Endothelial cell of umbilical vein (primary cell): ENCODE measurements around the gene SMIM20. TPM values are rescaled to one million over a fixed set of nuclear protein-coding genes. Genes with fewer than 3 reads are reported as not detected.

Experiments used
- BruUV-seq: library from RNA; stranded (reverse); fragments of 400-500 nt; replicated peaks from 2 replicates; lab custom pipeline; 2021; lab: Mats Ljungman, UMichigan
- CTCF ChIA-PET: fragments of 300-600, 350-600 bp; sonication (Branson Sonifier 250); formaldehyde crosslinking; loops from one replicate; lab custom pipeline; 2021; ENCODE audit warnings: antibody characterized with exemption, inconsistent platforms; lab: Charles Lee
- POLR2A ChIA-PET: fragments of 300-600, 350-600 bp; sonication (Branson Sonifier 250); formaldehyde crosslinking; loops from one replicate; lab custom pipeline; 2021; ENCODE audit warnings: antibody characterized with exemption, inconsistent platforms; lab: Charles Lee
- DNase-seq: peaks from one replicate; pipeline ENCODE4 v3.0.0-alpha.2; 2011; ENCODE audit warnings: low read depth, low spot score
- FAIRE-seq: peaks from 2 replicates; lab custom pipeline; 2011; peaks lifted over from hg19 to GRCh38; lab: Jason Lieb, UNC
- H2AFZ ChIP-seq: 2 replicates; pipeline ENCODE4 v1.6.0; 2012; ENCODE audit warnings: low read depth, low read length, control low read depth, inconsistent platforms
- H3K27ac ChIP-seq: 2 replicates; pipeline ENCODE4 v1.5.1; 2011; ENCODE audit warnings: low read depth, mild to moderate bottlenecking, control low read depth, low read length, moderate library complexity; ENCODE audit not compliant: insufficient read depth
- H3K27me3 ChIP-seq, 2 experiments: 2 replicates each; pipeline versions ENCODE4 v1.6.0 to v1.6.1; 2011; ENCODE audit warnings: low read length in 2 of 2, mixed read lengths in 1 of 2; ENCODE audit not compliant: control insufficient read depth in 2 of 2, insufficient read depth in 2 of 2
- H3K36me3 ChIP-seq, 2 experiments: 2 replicates in 1 of 2; 3 replicates in 1 of 2; pipeline ENCODE4 v1.5.1; 2011; ENCODE audit warnings: low read length in 2 of 2, mild to moderate bottlenecking in 1 of 2, moderate library complexity in 1 of 2; ENCODE audit not compliant: control insufficient read depth in 2 of 2, insufficient read depth in 2 of 2; ENCODE audit errors: extremely low read depth in 1 of 2
- H3K4me1 ChIP-seq: 3 replicates; pipeline ENCODE4 v1.5.1; 2011; ENCODE audit warnings: mild to moderate bottlenecking, low read length; ENCODE audit not compliant: control insufficient read depth, insufficient read depth; ENCODE audit errors: extremely low read depth
- H3K4me2 ChIP-seq: 2 replicates; pipeline ENCODE4 v1.6.1; 2011; ENCODE audit warnings: low read length, control low read depth, mixed read lengths; ENCODE audit not compliant: insufficient read depth
- H3K4me3 ChIP-seq, 3 experiments: fragments of 200-600 bp in 1 of 3; sonication (generic), shearing (Covaris generic) in 1 of 3; replicated peaks in 1 of 3; 2 replicates each; pipeline ENCODE4 v1.5.1; 2011 to 2016; ENCODE audit warnings: control low read depth in 3 of 3, low read length in 3 of 3, mild to moderate bottlenecking in 2 of 3, inconsistent platforms in 1 of 3, low read depth in 1 of 3, moderate library complexity in 1 of 3; ENCODE audit not compliant: insufficient read depth in 1 of 3
- H3K79me2 ChIP-seq: 2 replicates; pipeline ENCODE4 v1.6.0; 2012; ENCODE audit warnings: low read length, inconsistent platforms; ENCODE audit not compliant: control insufficient read depth, insufficient read depth
- H3K9ac ChIP-seq: replicated peaks from 2 replicates; pipeline ENCODE3; 2011; ENCODE audit warnings: low read length, control low read depth; ENCODE audit not compliant: insufficient read depth; ENCODE audit errors: extremely low read depth
- H3K9me1 ChIP-seq: replicated peaks from 3 replicates; pipeline ENCODE4 v1.6.0; 2011; ENCODE audit warnings: mild to moderate bottlenecking, low read length; ENCODE audit not compliant: control insufficient read depth, insufficient read depth; ENCODE audit errors: extremely low read depth
- H3K9me3 ChIP-seq: replicated peaks from 2 replicates; pipeline ENCODE4 v1.5.1; 2012; ENCODE audit warnings: low read length, inconsistent platforms; ENCODE audit not compliant: control insufficient read depth, insufficient read depth
- H4K20me1 ChIP-seq: replicated peaks from 2 replicates; pipeline ENCODE3; 2011; ENCODE audit warnings: mild to moderate bottlenecking, low read length; ENCODE audit not compliant: control insufficient read depth, insufficient read depth; ENCODE audit errors: extremely low read depth
- EZH2 ChIP-seq: IDR thresholded peaks from 2 replicates; pipeline ENCODE4 v1.6.1; 2012; ENCODE audit warnings: borderline replicate concordance, low read depth, mild to moderate bottlenecking, moderate library complexity, low read length, inconsistent platforms; ENCODE audit not compliant: severe bottlenecking
- FOS ChIP-seq: IDR thresholded peaks from 2 replicates; pipeline ENCODE4 v1.6.1; 2011; ENCODE audit warnings: mild to moderate bottlenecking, low read length, moderate library complexity, borderline replicate concordance; ENCODE audit not compliant: insufficient read depth
- GATA2 ChIP-seq: IDR thresholded peaks from 2 replicates; pipeline ENCODE4 v1.7.0; 2011; ENCODE audit warnings: low read depth, mild to moderate bottlenecking, moderate library complexity, mixed read lengths, low read length; ENCODE audit not compliant: insufficient read length, insufficient read depth
- JUN ChIP-seq: IDR thresholded peaks from 2 replicates; pipeline ENCODE4 v1.6.1; 2011; ENCODE audit warnings: borderline replicate concordance, low read depth; ENCODE audit not compliant: insufficient read length, insufficient read depth
- MYC ChIP-seq: IDR thresholded peaks from one replicate; pipeline ENCODE4 v1.6.1; 2011; ENCODE audit warnings: mild to moderate bottlenecking, low read depth, low read length
- POLR2A ChIP-seq: IDR thresholded peaks from 2 replicates; pipeline ENCODE4 v1.6.1; 2012; ENCODE audit warnings: low read depth, mild to moderate bottlenecking, control low read depth, low read length
- POLR2AphosphoS5 ChIP-seq: IDR thresholded peaks from 2 replicates; pipeline ENCODE4 v1.6.1; 2012; ENCODE audit warnings: low read depth, mild to moderate bottlenecking, control low read depth, low read length, moderate library complexity; ENCODE audit not compliant: insufficient read depth
- dilution Hi-C: fragments of 300-500 bp; cut with MboI; formaldehyde crosslinking; loops from one replicate; pipeline ENCODE4 v1.15.0; 2019; ENCODE audit warnings: low sequenced_read_pairs; ENCODE audit not compliant: extremely low pct_ligation_motif_present
- intact Hi-C: fragments of 100-400 bp; cut with micrococcal nuclease; formaldehyde crosslinking; loops from one replicate; pipeline ENCODE4 v1.10.0; 2022
- polyA plus RNA-seq, 4 experiments: library from polyadenylated mRNA; depleted of rRNA in 3 of 4; stranded (reverse) in 3 of 4; unstranded in 1 of 4; fragments of >200 nt; gene quantifications; 2 replicates each; pipeline versions ENCODE4 v1.2.1 to v1.2.3, GENCODE V29; 2011 to 2012; ENCODE audit warnings: missing spikeins in 1 of 4
- total RNA-seq: library from RNA; stranded (reverse); gene quantifications from 2 replicates; pipeline ENCODE4 v1.2.3, GENCODE V29; 2021
- TF ChIP-seq, protein P1 (sequence below): IDR thresholded peaks from 2 replicates; pipeline ENCODE4 v1.6.1; 2011; ENCODE audit not compliant: insufficient read depth, insufficient read length
- TF ChIP-seq, protein P2 (sequence below), 2 donors: IDR thresholded peaks; 1 replicate in 1 of 2; 2 replicates in 1 of 2; pipeline ENCODE4 v1.5.1; 2011; ENCODE audit warnings: low read length in 2 of 2, mild to moderate bottlenecking in 2 of 2, moderate library complexity in 2 of 2, control low read depth in 1 of 2, inconsistent platforms in 1 of 2, low read depth in 1 of 2; ENCODE audit not compliant: insufficient read depth in 1 of 2; ENCODE audit errors: extremely low read depth in 1 of 2

The SMIM20 gene
- total and polyA plus RNA-seq, 2 donors (not counting 3 experiments of a cell fraction or from before 2014, with no cell fraction given) = 10.2 to 19.2 TPM

DNA sequence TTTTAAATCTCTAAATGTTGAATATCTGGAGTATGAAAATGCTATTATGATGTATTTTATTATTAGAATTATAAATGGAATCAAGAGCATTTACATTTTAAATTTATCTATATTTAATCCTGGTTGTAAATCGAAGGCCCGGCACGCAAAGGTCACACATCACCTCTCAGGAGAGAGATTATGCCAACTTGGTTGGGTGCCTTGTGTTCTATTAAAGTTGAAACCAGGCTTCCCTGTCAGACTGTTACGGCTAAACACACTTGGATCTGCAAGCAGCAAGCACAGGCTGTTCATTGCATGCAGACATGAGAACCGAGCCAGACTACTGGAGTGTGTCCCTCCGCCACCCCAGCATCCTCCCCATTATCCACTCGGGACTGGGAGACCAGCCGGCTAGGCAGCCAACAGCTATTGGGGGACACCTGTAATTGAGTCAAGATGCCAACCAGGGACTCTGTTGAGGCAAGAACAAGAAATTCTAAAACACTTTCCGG is 34.9 kb upstream of the SMIM20 start:
- no peak overlapping the region for H3K27ac ChIP-seq
- H3K79me2 ChIP-seq = no peaks in the 10 kb centered on the region
- TF ChIP-seq, protein P1, sequence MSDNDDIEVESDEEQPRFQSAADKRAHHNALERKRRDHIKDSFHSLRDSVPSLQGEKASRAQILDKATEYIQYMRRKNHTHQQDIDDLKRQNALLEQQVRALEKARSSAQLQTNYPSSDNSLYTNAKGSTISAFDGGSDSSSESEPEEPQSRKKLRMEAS = no peak
- H3K27me3 ChIP-seq = no peaks in the 10 kb centered on the region
- H3K9me3 ChIP-seq = no peaks in the 10 kb centered on the region
- no peaks in the 10 kb centered on the region for H3K9me1 ChIP-seq
- dilution Hi-C loops (no loop called here), intact Hi-C loops (no loop called here)
- H3K36me3 ChIP-seq = no peaks in the 10 kb centered on the region
- CTCF ChIA-PET = no interaction called here
- DNase-seq = no peak
- no peaks in the 10 kb centered on the region for H4K20me1 ChIP-seq
- H3K4me3 ChIP-seq = no peak overlapping the region
- H3K4me2 ChIP-seq = no peak overlapping the region
- FAIRE-seq = no peak
- H3K9ac ChIP-seq = no peak overlapping the region
- peaks cover 5% of the 10 kb centered on the region for H3K4me1 ChIP-seq
- no peak overlapping the region for H2AFZ ChIP-seq
- no TSS peak for BruUV-seq
- POLR2A ChIA-PET = no interaction called here

DNA sequence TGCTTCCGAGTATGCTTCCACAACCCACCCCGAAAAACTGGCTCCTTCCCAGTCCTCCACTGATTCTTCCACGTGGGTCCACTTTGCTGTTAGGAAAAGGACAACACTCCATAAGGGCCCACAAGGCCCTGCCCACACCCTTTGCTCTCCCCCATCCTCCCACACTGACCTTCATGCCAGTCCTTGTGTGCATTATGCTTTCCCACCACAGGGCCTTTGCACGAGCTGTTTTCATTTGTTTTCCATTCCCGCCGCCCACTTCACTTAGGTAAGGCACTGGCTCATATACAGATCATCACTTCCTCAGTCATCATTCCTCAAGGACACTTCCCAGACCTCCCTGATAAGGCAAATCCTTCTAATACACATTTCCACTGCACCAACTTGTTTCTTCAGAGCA is 34.4 kb upstream of the SMIM20 start:
- no peak for FAIRE-seq
- dilution Hi-C loops = no loop called here
- Histone ChIP-seq H3K27ac (no peak overlapping the region), H2AFZ (no peak overlapping the region), H3K9me1 (no peaks in the 10 kb centered on the region), H3K4me1 (peaks cover 10% of the 10 kb centered on the region), H3K4me2 (no peak overlapping the region), H3K9ac (no peak overlapping the region), H3K9me3 (no peaks in the 10 kb centered on the region), H4K20me1 (no peaks in the 10 kb centered on the region), H3K36me3 (no peaks in the 10 kb centered on the region), H3K79me2 (no peaks in the 10 kb centered on the region), H3K4me3 (no peak overlapping the region), H3K27me3 (no peaks in the 10 kb centered on the region)
- POLR2A ChIA-PET = no interaction called here
- BruUV-seq = no TSS peak
- CTCF ChIA-PET = no interaction called here
- TF ChIP-seq, protein P1 = no peak
- TF ChIP-seq EZH2 (no peak), POLR2AphosphoS5 (no peak), GATA2 (no peak), POLR2A (no peak), FOS (no peak), MYC (no peak), JUN (no peak)
- TF ChIP-seq, protein P2, sequence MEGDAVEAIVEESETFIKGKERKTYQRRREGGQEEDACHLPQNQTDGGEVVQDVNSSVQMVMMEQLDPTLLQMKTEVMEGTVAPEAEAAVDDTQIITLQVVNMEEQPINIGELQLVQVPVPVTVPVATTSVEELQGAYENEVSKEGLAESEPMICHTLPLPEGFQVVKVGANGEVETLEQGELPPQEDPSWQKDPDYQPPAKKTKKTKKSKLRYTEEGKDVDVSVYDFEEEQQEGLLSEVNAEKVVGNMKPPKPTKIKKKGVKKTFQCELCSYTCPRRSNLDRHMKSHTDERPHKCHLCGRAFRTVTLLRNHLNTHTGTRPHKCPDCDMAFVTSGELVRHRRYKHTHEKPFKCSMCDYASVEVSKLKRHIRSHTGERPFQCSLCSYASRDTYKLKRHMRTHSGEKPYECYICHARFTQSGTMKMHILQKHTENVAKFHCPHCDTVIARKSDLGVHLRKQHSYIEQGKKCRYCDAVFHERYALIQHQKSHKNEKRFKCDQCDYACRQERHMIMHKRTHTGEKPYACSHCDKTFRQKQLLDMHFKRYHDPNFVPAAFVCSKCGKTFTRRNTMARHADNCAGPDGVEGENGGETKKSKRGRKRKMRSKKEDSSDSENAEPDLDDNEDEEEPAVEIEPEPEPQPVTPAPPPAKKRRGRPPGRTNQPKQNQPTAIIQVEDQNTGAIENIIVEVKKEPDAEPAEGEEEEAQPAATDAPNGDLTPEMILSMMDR (IDR thresholded peaks at IDR 0.05; ENCODE audit: extremely low read depth in 1 of 2, insufficient read depth in 1 of 2, low read depth in 1 of 2, low read length in 2 of 2) = no peak
- no peak for DNase-seq
- intact Hi-C loops = no loop called here
